GM18502 (cell line): Measurements from ENCODE around the gene GPM6B.
A peak's percentile ranks its signal among the peaks of the same experiment; 100 is the strongest.

ENCODE experiments used
- ATAC-seq: cut with Tn5 transposase; IDR thresholded peaks from one replicate; pipeline ENCODE4 v1.9.1; 2021; ENCODE audit warnings: mild to moderate bottlenecking; ENCODE audit not compliant: unreplicated experiment, poor library complexity

The GPM6B gene

GRCh38 chrX:13816643-13817627, at the start of gene GPM6B:
Gene GPM6B (minus strand): TSS chrX:13817093. CDS start chrX:13816904, 189 bp downstream.
- ATAC-seq: no peak

- ATAC-seq: no peak
Observed at GRCh38 chrX:13864264-13864663, 47.4 kb upstream of the GPM6B start.

- no peak for ATAC-seq
Observed at GRCh38 chrX:13863324-13863723, 46.4 kb upstream of the GPM6B start.

- no peak for ATAC-seq
Observed at GRCh38 chrX:13859724-13860123, 42.8 kb upstream of the GPM6B start.

- no peak for ATAC-seq
Observed at GRCh38 chrX:13857804-13858203, 40.9 kb upstream of the GPM6B start.

- peak; percentile 44 for ATAC-seq
Observed at GRCh38 chrX:13855689-13856450, 39.0 kb upstream of the GPM6B start.

- no peak for ATAC-seq
Observed at GRCh38 chrX:13854003-13854402, 37.1 kb upstream of the GPM6B start.

GRCh38 chrX:13852001-13852695, 35.3 kb upstream of the GPM6B start:
- peak; percentile 74 for ATAC-seq

- ATAC-seq: no peak
Observed at GRCh38 chrX:13845721-13846378, 29.0 kb upstream of the GPM6B start.

- ATAC-seq: no peak
Observed at GRCh38 chrX:13843150-13843721, 26.3 kb upstream of the GPM6B start.

- ATAC-seq: no peak
Observed at GRCh38 chrX:13840121-13840520, 23.2 kb upstream of the GPM6B start.

GRCh38 chrX:13837290-13837745, 20.4 kb upstream of the GPM6B start:
- ATAC-seq: no peak

- ATAC-seq: no peak
Observed at GRCh38 chrX:13836575-13836974, 19.7 kb upstream of the GPM6B start.

- no peak for ATAC-seq
Observed at GRCh38 chrX:13835825-13836224, 18.9 kb upstream of the GPM6B start.

GRCh38 chrX:13834355-13834754, 17.5 kb upstream of the GPM6B start:
- no peak for ATAC-seq

- no peak for ATAC-seq
Observed at GRCh38 chrX:13829983-13830382, 13.1 kb upstream of the GPM6B start.

- no peak for ATAC-seq
Observed at GRCh38 chrX:13828392-13828791, 11.5 kb upstream of the GPM6B start.

- no peak for ATAC-seq
Observed at GRCh38 chrX:13827298-13828090, 10.6 kb upstream of the GPM6B start.

- ATAC-seq: no peak
Observed at GRCh38 chrX:13826770-13827169, 9.9 kb upstream of the GPM6B start.
